Measurements from ENCODE around the gene HOXB3.

HOXB3 gene

GRCh38 chr17:48588528-48588927 is 1.5 kb downstream of the HOXB3 start:
- no peak for FAIRE-seq
- no peak for DNase-seq (ENCODE audit: insufficient read length, low spot score)

GRCh38 chr17:48588074-48588415 is 2.0 kb downstream of the HOXB3 start:
- DNase-seq (ENCODE audit: insufficient read length, low spot score) (no peak), FAIRE-seq (no peak)

- FAIRE-seq (no peak), DNase-seq (ENCODE audit: insufficient read length, low spot score) (no peak)
These were observed 2.6 kb downstream of the HOXB3 start for GRCh38 chr17:48587276-48588073.

GRCh38 chr17:48586355-48587258 is 3.4 kb downstream of the HOXB3 start:
- FAIRE-seq (no peak), DNase-seq (ENCODE audit: insufficient read length, low spot score) (no peak)

DNA sequence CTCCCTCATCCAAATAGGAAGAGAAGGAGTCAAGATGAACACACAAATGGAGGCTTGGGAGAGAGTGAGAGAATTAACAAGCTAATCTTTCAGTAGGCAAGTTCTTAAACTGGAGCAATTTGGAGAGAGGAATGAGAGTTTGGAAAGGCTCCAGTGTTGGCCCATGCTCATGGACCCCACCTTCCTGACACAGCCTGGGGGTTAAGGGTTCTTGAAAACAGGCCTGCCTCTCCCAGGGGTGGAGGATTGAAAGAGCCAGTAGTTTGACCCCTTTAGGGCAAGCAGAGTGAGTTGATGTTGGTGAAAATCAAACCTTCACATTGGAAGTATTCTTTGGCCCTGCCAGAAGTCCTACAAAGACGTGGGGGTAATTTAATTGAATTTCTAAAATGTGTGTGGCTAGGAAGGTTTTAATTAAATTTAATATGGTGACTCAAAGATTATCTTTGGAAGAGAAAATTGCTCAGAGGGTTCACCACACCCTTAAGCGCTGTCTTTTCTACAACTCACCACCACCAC is 5.8 kb downstream of the HOXB3 start:
- DNase-seq (ENCODE audit: insufficient read length, low spot score) (no peak), FAIRE-seq (no peak)

GRCh38 chr17:48583708-48584222 is 6.3 kb downstream of the HOXB3 start:
- no peak for DNase-seq (ENCODE audit: insufficient read length, low spot score)
- no peak for FAIRE-seq

DNA sequence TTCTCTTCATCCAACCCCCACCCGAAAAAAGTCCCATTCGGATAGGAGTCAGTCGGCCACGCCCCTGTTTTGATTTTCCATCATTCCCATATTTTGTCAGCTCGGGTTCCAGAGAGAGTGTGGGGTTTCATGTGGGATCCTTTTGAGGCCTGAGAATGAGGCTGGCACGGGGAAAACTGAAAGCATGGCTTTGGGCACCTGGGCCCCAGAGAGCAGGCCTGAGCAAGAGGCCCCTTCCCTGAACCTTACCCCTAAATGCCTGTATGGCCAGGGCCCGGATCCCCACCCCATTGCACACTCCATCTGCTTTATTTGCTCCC is 7.3 kb downstream of the HOXB3 start:
- FAIRE-seq (no peak), DNase-seq (ENCODE audit: insufficient read length, low spot score) (no peak)

- DNase-seq (ENCODE audit: insufficient read length, low spot score) (no peak), FAIRE-seq (no peak)
These were observed 10.1 kb downstream of the HOXB3 start for GRCh38 chr17:48579760-48580554.

DNA sequence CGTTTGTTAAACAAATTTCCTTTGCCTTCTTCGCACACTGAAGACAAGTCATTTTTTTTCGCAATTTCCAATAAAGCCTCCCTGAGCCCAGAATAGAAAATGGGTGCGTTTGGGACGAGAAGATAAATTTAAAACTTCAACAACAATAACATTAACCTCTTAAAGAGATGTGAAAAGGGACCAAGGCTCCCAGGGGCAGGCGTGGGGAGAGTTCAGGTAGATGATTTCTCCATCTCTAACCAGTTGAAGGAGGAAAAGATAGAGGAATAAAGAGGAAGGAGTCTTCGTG is 10.6 kb downstream of the HOXB3 start:
- FAIRE-seq = no peak

DNA sequence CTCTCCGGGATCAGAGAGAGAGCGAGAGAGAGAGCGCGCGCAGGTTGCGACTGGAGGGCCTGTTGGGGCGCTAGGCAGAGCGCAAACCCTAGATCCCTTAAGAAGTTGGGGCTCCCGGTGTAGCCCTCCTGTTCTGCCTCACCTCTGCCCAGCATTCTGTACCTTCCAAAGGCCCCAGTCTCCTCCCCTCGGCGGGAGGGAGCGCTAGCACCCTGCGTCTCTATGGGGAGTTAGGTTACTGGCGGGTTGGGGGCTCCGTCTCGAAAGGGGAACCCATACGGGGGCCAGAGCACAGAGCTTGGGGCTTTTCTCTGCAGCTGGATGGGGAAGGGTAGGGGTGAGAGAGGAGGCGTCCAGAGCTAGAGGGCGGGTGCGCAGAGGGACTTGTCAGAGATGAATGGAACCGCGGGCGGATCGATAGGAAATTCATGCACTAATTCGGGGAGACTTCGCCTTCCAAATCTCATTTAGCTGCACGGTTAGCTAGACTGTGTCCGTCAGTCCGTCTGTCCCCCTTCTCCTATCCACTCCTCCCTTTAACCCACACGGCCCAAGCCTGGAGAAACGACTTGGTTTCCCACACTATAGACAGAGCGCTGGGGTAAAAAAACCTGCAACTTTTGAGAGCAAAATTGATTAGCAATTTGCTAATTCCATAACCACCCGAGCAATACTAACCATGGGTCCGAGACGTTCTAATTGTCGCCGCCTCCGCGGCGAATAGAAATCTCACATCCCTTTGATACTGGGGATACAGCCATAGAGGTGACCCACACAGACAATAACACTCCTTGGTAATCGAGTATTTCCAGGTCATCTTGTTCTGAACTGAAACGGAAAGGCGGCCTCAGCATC is 11.2 kb downstream of the HOXB3 start:
- DNase-seq (ENCODE audit: insufficient read length, low spot score) (no peak), FAIRE-seq (peak; percentile 57)

More for the DNA sequence above, 10.6 kb downstream of the HOXB3 start:
- DNase-seq (ENCODE audit: insufficient read length, low spot score) = no peak

- FAIRE-seq (peak; percentile 28), DNase-seq (ENCODE audit: insufficient read length, low spot score) (peak; percentile 87)
These were observed 12.0 kb downstream of the HOXB3 start, which contains the start of gene HOXB4 for GRCh38 chr17:48577946-48578615. TSS of gene HOXB4 (minus strand) at chr17:48578350. CDS start at chr17:48578319, 31 bp downstream.

DNA sequence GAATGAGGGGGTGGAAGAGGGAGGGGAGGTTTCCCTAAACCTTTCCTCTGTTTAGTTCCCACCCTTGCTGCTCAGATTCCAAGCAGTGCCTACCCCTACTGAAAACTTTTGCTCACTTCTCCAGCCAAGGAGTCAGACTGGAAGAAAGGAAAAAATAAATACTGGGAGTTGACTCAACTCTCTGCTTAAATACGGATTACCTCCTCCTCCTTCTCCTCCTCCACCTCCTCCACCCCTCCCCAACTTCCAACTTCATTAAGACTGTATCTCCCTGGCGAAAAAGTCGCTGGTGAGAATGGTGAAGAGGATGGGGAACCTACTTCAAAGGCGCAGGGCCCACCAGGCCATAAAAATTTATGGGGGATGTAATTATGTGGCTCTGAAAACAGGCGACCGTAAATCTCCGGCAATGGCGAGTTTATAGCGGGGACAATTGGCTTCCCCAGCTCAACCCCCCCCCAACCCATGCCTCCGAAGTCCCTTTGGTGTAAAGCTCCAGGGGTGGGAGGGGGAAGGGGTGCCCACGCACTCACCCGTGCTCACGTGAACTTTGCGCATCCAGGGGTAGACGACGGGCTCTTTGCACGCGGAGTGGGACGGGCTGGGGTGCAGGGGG is 12.6 kb downstream of the HOXB3 start:
- no peak for DNase-seq (ENCODE audit: insufficient read length, low spot score)
- FAIRE-seq = peak; percentile 90

DNA sequence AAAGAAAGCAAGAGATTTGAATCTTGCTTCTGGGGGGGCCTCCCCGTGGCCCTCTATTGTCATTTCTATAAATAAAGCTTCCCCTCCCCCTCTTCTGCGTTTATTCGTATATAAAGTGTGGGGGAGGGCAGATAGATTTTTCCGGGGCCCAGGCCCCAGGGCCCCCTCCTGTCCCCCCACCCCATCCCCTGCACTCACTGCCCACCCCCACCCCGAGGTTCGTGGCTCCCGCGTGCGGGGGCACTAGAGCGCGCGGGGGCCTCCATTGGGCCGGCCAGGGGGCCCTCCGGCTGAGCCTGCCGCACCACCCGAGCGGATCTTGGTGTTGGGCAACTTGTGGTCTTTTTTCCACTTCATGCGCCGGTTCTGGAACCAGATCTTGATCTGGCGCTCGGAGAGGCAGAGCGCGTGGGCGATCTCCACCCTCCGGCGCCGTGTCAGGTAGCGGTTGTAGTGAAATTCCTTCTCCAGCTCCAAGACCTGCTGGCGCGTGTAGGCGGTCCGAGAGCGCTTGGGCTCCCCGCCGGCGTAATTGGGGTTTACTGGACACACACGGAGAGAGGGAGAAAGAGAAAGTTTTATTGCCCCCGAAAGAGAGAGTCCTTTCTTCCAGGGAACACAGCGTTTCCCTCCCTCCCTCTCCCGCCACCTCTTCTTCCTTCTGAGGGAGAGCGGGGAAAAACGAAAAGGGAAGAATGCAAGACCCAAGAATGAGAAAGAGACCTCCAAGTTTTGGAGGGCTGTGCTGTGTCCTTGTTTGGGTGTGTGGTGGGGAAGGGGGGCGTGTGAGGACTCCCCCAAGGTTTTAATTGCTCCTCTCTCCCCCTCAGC is 13.3 kb downstream of the HOXB3 start:
- FAIRE-seq (no peak), DNase-seq (ENCODE audit: insufficient read length, low spot score) (no peak)

- no peak for DNase-seq (ENCODE audit: insufficient read length, low spot score)
- peak; percentile 54 for FAIRE-seq
These were observed 14.2 kb downstream of the HOXB3 start for GRCh38 chr17:48575673-48576478.

GRCh38 chr17:48575066-48575582 is 14.9 kb downstream of the HOXB3 start:
- DNase-seq (ENCODE audit: insufficient read length, low spot score) (no peak), FAIRE-seq (no peak)

- no peak for FAIRE-seq
- DNase-seq (ENCODE audit: insufficient read length, low spot score) = no peak
These were observed 15.5 kb downstream of the HOXB3 start for GRCh38 chr17:48574505-48575065.

Measured in HTR-8/SVneo (cell line).